ENCODE measurements around the gene CNTN5.

DNA sequence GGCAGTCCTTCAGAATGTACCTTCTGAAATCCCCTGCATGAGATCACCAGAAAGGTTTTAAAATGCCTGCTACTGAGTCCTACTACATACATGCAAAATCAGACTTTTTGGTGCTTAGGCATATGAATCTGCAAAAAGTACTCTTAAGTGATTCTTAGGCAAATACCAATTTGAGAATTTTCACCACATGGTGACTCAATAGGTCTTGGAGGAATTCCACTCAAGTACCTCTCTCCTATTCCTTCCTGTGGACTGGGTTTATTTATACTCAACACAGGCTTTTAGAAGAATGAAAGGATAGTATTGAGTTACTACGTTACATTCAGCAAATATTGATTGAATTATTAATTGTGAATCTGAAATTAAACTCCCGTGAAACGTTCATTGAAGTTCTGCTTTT lies 223.9 kb downstream of the CNTN5 start:
- TF ChIP-seq, protein P1, sequence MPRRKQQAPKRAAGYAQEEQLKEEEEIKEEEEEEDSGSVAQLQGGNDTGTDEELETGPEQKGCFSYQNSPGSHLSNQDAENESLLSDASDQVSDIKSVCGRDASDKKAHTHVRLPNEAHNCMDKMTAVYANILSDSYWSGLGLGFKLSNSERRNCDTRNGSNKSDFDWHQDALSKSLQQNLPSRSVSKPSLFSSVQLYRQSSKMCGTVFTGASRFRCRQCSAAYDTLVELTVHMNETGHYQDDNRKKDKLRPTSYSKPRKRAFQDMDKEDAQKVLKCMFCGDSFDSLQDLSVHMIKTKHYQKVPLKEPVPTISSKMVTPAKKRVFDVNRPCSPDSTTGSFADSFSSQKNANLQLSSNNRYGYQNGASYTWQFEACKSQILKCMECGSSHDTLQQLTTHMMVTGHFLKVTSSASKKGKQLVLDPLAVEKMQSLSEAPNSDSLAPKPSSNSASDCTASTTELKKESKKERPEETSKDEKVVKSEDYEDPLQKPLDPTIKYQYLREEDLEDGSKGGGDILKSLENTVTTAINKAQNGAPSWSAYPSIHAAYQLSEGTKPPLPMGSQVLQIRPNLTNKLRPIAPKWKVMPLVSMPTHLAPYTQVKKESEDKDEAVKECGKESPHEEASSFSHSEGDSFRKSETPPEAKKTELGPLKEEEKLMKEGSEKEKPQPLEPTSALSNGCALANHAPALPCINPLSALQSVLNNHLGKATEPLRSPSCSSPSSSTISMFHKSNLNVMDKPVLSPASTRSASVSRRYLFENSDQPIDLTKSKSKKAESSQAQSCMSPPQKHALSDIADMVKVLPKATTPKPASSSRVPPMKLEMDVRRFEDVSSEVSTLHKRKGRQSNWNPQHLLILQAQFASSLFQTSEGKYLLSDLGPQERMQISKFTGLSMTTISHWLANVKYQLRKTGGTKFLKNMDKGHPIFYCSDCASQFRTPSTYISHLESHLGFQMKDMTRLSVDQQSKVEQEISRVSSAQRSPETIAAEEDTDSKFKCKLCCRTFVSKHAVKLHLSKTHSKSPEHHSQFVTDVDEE (CRISPR knock-in tag; IDR thresholded peaks at IDR 0.05) = no peak
- TF ChIP-seq ARNTL (CRISPR knock-in tag; IDR thresholded peaks at IDR 0.05; ENCODE audit: borderline replicate concordance, low read depth) = no peak
- TF ChIP-seq RARB (CRISPR knock-in tag; IDR thresholded peaks at IDR 0.05) = no peak
- no peak for TF ChIP-seq TOX (CRISPR knock-in tag; IDR thresholded peaks at IDR 0.05; ENCODE audit: borderline replicate concordance)
- TF ChIP-seq, protein P2, sequence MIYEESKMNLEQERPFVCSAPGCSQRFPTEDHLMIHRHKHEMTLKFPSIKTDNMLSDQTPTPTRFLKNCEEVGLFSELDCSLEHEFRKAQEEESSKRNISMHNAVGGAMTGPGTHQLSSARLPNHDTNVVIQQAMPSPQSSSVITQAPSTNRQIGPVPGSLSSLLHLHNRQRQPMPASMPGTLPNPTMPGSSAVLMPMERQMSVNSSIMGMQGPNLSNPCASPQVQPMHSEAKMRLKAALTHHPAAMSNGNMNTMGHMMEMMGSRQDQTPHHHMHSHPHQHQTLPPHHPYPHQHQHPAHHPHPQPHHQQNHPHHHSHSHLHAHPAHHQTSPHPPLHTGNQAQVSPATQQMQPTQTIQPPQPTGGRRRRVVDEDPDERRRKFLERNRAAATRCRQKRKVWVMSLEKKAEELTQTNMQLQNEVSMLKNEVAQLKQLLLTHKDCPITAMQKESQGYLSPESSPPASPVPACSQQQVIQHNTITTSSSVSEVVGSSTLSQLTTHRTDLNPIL (CRISPR knock-in tag; IDR thresholded peaks at IDR 0.05; ENCODE audit: low read depth) = no peak
- no peak for TF ChIP-seq ZFP30 (CRISPR knock-in tag; IDR thresholded peaks at IDR 0.05)
- no peak for TF ChIP-seq CSDC2 (CRISPR knock-in tag; IDR thresholded peaks at IDR 0.05)
- no peak for TF ChIP-seq ZNF565 (CRISPR knock-in tag; conservative IDR thresholded peaks at IDR 0.05; ENCODE audit: low read depth)
- no peak for TF ChIP-seq GLIS3 (CRISPR knock-in tag; IDR thresholded peaks at IDR 0.05)
- TF ChIP-seq ZNF70 (CRISPR knock-in tag; IDR thresholded peaks at IDR 0.05) = no peak
- TF ChIP-seq PPARA (CRISPR knock-in tag; IDR thresholded peaks at IDR 0.05; ENCODE audit: borderline replicate concordance) = no peak
- TF ChIP-seq, protein P3, sequence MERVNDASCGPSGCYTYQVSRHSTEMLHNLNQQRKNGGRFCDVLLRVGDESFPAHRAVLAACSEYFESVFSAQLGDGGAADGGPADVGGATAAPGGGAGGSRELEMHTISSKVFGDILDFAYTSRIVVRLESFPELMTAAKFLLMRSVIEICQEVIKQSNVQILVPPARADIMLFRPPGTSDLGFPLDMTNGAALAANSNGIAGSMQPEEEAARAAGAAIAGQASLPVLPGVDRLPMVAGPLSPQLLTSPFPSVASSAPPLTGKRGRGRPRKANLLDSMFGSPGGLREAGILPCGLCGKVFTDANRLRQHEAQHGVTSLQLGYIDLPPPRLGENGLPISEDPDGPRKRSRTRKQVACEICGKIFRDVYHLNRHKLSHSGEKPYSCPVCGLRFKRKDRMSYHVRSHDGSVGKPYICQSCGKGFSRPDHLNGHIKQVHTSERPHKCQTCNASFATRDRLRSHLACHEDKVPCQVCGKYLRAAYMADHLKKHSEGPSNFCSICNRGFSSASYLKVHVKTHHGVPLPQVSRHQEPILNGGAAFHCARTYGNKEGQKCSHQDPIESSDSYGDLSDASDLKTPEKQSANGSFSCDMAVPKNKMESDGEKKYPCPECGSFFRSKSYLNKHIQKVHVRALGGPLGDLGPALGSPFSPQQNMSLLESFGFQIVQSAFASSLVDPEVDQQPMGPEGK (CRISPR knock-in tag; IDR thresholded peaks at IDR 0.05; ENCODE audit: borderline replicate concordance) = no peak

All from SK-N-SH treated with all-trans-retinoic acid at 6 μM for 48 hours (cell line).